Left lobe of liver (tissue), 2 donors: Measurements from ENCODE around the gene AARS2. TPM values are rescaled to one million over a fixed set of nuclear protein-coding genes. Genes with fewer than 3 reads are reported as not detected.
"Not testable (repeated sequence)": the region's sequence is repeated elsewhere in the genome, so short reads cannot be mapped to it uniquely, and the experiment has no call there.

Experiments
- ATAC-seq: fragments of 200-7000 bp; cut with Tn5 transposase; one replicate; pipeline ENCODE4 v1.9.1; 2020; ENCODE audit warnings: mild to moderate bottlenecking, moderate library complexity
- DNase-seq: peaks from one replicate; pipeline ENCODE4 v3.0.0-alpha.2; 2020; ENCODE audit warnings: low spot score
- total RNA-seq: library from RNA; stranded (reverse); gene quantifications from one replicate; pipeline ENCODE4 v1.2.1, GENCODE V29; 2021
- donor health status: DM: no; HTN: no; CAD: no; lungs with moderate emphysema.
- donor health status: DM: no; HTN: yes; CAD: no.

The AARS2 gene
- total RNA-seq, 1 donor from 2014 or later: 7.7 TPM

DNA sequence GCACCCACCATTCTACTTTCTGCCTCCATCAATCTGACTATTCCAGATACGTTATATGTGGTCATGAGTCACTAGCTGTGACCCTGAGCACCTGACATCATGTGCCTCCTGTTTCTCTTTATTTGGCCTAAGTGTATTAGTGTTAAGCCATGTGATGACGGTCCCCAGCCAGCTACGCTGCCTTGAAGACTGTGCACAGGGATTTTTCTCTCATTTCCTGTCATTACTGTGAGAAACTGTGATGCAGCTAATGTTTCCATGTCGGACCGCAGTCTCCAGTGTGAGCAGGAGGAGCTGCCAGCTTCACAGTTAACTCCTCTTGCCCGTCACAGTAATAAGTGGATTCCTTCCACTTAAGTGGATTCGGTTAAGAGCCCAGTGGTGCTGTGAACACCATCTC lies 19.4 kb upstream of the AARS2 start:
- ATAC-seq (no peak), DNase-seq (no peak)

DNA sequence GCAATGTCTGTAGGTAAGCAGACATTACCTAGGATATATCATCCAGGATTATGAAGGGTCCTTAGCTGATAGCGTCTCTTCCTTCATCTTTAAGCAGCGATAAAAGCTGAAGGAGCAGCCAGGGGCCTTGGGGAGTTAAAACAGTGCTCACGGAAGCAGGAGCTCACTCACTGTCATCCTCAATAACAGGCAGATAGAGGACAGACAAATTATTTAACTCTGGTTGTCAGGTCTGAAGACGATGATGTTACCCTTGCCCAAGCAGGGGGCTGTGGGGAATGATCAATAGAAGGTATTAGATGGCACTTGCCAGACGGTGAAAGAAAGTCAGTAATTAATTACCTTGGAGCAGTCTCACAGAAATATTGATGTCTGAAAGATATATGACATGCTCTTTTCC lies 16.7 kb upstream of the AARS2 start:
- DNase-seq (no peak), ATAC-seq (no peak)

GRCh38 chr6:44328203-44328602 lies 15.1 kb upstream of the AARS2 start:
- DNase-seq, ATAC-seq: not testable (repeated sequence)

- no peak for ATAC-seq
Observed at GRCh38 chr6:44327760-44328159, 14.6 kb upstream of the AARS2 start.

GRCh38 chr6:44327096-44327495 lies 13.9 kb upstream of the AARS2 start:
- ATAC-seq (no peak), DNase-seq (no peak)

More at GRCh38 chr6:44327760-44328159, 14.6 kb upstream of the AARS2 start:
- no peak for DNase-seq

DNA sequence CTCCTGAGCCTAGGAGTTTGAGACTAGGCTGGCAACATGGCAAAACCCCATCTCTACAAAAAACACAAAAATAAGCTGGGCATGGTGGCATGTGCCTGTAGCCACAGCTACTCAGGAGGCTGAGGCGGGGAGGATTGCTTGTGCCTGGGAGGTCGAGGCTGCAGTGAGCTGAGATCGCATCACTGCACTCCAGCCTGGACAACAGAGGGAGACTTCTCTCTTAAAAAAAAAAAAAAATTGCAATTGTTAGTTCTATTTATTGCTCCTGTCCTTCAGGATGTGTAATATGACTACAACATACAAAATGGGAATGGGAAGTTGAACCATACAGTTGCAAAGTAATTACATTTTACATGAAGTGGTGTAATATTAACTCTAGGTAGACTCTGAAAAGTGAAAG lies 8.1 kb upstream of the AARS2 start:
- no peak for ATAC-seq
- no peak for DNase-seq

- not testable (repeated sequence) for DNase-seq, ATAC-seq
Observed at GRCh38 chr6:44317136-44317631, 4.0 kb upstream of the AARS2 start.

- no peak for DNase-seq
- no peak for ATAC-seq
Observed at GRCh38 chr6:44316481-44316880, 3.3 kb upstream of the AARS2 start.

GRCh38 chr6:44315951-44316350 lies 2.8 kb upstream of the AARS2 start:
- ATAC-seq (no peak), DNase-seq (no peak)

- DNase-seq (no peak), ATAC-seq (no peak)
Observed at GRCh38 chr6:44315516-44315915, 2.4 kb upstream of the AARS2 start.

DNA sequence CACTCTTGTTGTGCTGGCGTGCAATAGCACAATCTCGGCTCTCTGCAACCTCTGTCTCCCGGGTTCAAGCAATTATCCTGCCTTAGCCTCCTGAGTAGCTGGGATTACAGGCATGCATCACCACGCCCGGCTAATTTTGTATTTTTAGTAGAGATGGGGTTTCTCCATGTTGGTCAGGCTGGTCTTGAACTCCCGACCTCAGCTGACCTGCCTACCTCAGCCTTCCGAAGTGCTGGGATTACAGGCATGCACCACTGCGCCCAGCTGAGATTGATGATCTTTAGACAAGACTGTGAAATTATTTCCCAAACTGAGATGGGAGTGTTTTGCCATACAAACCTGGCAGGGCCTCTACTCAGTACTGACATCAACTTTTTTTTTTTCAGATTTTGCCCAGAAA lies 1.5 kb upstream of the AARS2 start:
- DNase-seq, ATAC-seq: not testable (repeated sequence)

DNA sequence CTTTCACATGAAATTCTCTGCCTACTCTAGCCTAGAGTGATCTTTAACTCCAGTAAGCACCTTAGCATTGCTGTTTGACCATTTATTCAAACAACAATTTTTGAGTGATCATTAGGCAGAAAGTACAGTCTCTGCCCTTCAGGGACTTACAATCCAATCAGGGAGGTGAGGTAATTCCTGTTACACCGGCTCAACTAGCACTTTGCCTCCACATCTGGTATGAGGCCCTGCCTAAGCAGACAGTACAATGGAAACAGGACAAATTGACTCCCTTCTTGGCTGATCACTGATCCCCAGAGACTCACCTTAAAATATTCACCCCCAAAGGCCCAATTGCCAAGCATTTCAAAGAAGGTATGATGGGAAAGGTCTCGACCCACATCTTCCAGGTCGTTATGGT lies 1.4 kb downstream of the AARS2 start:
- DNase-seq (no peak), ATAC-seq (no peak)

DNA sequence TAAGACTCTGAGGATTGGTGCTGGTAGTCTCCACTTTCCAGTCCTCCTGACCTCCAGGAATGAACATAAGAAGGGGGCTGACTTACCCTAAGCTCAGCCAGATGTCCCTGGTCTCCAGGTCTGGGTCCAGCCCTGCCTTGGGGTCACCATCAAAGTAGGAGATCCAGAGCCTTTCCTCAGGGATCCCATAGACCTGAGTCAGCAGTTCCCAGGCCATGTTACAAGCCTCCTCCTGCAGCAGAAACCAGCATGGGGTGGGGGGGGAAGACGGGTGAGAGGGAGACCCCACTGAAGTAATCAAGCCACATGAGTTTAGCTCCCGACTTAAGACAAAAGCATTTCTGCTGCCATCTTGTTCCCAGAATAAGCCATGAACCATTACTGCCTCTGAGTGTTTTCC lies 1.8 kb downstream of the AARS2 start:
- DNase-seq (no peak), ATAC-seq (no peak)

DNA sequence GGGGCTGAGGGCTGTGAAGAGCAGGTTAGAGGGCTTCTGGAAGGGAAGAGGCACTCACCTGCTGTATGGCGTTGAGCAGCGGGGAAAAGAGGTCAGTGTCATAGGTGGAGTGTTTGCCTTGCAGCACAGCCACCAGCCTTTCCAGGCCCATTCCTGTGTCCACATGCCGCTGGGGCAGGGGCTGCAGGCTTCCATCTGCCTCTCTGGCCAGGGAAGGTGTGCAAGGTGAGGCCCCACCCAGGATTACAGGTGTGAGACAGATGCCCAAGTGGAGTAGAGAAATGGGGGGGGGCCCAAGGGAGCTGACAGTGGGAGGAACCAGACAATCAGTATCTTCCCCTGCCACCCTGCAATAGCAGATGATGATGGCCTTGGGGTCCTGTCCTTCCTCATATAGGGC lies 2.9 kb downstream of the AARS2 start:
- no peak for ATAC-seq
- no peak for DNase-seq

DNA sequence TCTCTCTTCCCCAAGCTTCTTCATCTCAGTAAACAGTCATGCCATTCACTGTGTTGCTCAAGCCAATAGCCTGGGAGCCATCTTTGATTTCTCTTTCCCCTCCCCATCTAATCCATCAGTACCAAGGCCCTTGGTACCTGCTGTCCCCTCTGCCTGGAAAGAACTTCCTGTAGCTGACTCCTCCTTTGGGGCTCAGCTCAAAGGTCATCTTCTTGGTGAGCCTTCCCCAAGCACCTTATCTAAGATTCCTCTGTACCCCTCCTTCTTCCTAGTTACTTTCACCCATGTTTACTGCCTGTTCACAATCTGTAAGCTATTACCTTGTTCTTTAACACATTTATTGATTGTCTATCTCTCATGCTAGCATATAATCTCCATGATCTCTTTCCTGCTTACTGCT lies 3.5 kb downstream of the AARS2 start:
- ATAC-seq: no peak
- DNase-seq: no peak

DNA sequence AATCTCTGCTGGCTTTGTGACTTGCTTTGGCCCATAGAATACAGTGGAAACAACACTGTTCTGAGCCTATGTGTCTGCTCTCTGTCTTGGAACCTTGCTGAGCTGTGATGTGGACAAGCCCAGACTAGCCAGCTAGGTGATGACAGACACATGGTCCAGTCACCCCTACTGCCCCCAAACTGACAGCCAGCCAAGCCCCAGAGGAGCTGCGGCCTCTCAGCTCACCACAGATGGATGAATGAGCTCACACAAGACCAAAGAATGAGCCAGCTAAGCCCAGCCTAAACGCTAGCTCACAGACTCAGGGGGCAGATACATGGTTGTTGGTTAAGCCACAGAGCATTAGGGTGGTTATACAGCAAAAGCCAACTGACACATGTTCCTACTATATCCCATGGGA lies 4.1 kb downstream of the AARS2 start:
- DNase-seq (no peak), ATAC-seq (no peak)

- no peak for ATAC-seq
- no peak for DNase-seq
Observed at GRCh38 chr6:44307217-44307616, 5.9 kb downstream of the AARS2 start.

DNA sequence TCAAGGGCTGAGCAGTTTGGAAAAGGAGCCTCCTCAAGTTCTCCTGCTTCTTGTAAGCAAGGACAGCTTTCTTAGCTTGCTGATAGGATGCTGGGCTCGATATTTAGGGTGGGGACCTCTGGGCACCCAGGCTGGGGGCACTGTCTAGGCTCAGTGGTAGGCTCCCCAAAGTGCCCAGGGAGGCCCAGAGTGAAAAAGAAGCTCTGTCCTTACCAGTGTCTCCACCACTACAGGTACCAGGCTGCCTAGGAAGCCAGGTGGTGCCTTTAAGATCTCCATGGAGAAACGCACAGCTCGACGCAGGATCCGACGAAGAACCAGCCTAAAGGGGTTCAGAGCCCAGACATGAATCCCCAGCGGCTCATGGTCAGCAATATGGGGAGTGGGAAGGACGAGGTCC lies 6.4 kb downstream of the AARS2 start:
- ATAC-seq (no peak), DNase-seq (no peak)

- ATAC-seq (no peak), DNase-seq (no peak)
Observed at GRCh38 chr6:44305200-44305725, 7.9 kb downstream of the AARS2 start.

DNA sequence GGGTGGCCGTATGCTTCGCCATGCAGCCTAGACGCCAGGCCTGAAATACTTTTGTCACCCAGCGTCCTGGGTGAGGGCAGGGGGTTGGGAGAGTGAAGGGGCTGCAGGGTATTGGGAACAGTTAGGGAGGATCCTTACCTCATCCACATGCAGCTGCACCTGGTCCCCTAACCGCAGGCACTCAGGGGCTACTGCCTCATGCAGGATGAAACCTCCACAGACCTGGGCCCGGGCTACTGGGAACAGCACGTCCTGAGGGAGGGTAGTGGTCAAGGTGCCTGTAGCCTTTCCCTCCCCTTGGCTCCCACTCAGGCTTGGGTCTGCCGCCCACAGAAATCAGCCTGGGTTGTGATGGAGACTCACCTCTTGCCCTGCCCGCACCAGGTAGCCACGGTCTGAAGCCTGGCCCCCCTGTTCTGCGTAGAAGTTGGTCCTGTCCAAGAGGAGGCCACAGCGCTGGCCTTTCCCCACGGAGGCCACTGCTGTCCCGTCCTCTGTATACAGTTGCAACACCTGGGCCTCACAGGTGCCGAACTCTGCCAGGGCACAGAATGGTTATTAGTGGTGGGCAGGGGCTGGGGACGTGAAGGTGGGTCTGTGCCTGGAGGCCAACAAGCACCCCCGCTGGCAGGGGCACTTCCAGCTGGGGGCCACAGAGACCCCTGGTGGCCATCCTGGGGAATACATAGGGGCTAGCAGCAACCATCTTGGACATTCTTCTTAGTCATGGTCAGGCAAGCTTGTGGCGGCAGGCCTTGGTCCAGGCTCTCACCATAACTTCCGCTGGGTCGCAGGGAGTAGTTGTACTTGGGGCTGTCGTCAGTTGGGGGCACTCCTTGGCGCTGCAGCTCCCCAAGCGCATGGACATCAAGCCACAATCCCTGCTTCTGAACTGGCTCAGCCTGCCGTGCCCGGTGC lies 8.6 kb downstream of the AARS2 start:
- DNase-seq (no peak), ATAC-seq (peak; percentile 69)

- no peak for DNase-seq
Observed at GRCh38 chr6:44303842-44304241, 9.3 kb downstream of the AARS2 start.

GRCh38 chr6:44302856-44303255 lies 10.3 kb downstream of the AARS2 start:
- ATAC-seq (no peak), DNase-seq (no peak)

More at GRCh38 chr6:44303842-44304241, 9.3 kb downstream of the AARS2 start:
- ATAC-seq: no peak
